ENCODE results near the gene POU2F3. TPM values are rescaled to one million over a fixed set of nuclear protein-coding genes. Genes with fewer than 3 reads are reported as not detected.
A peak's percentile ranks its signal among the peaks of the same experiment; 100 is the strongest.

The POU2F3 gene
- total and polyA plus RNA-seq, 2 of the 13 experiments (the other 11 are each of a cell fraction or from before 2014, with no cell fraction given): not detected

- TF ChIP-seq SATB2 (CRISPR knock-in tag; IDR thresholded peaks at IDR 0.05): no peak
- peak; percentile 95 for TF ChIP-seq HNF4A (CRISPR knock-in tag; IDR thresholded peaks at IDR 0.05)
- TF ChIP-seq ZNF614 (CRISPR knock-in tag; IDR thresholded peaks at IDR 0.05; ENCODE audit: borderline replicate concordance): peak; percentile 54; the same call in 1 of the 2 replicates
- TF ChIP-seq ZNF44 (CRISPR knock-in tag; IDR thresholded peaks at IDR 0.05): no peak
- TF ChIP-seq PHF20 (CRISPR knock-in tag; IDR thresholded peaks at IDR 0.05): no peak
- TF ChIP-seq ZBTB34 (CRISPR knock-in tag; IDR thresholded peaks at IDR 0.05): peak; percentile 86
- no peak for TF ChIP-seq GABPA (IDR thresholded peaks at IDR 0.05; ENCODE audit: low read depth, low read length)
- no peak for TF ChIP-seq GABPA (CRISPR knock-in tag; IDR thresholded peaks at IDR 0.05; ENCODE audit: low read depth)
- no peak for TF ChIP-seq NFKBIZ (CRISPR knock-in tag; IDR thresholded peaks at IDR 0.05)
- TF ChIP-seq ATAD3A (CRISPR knock-in tag; IDR thresholded peaks at IDR 0.05): no peak
- peak; percentile 55 for TF ChIP-seq FOXA3 (CRISPR knock-in tag; IDR thresholded peaks at IDR 0.05)
- TF ChIP-seq CENPT (CRISPR knock-in tag; IDR thresholded peaks at IDR 0.05; ENCODE audit: low read depth): no peak
- TF ChIP-seq ZNF841 (CRISPR knock-in tag; IDR thresholded peaks at IDR 0.05; ENCODE audit: borderline replicate concordance): no peak
- no peak for TF ChIP-seq ZNF296 (CRISPR knock-in tag; conservative IDR thresholded peaks at IDR 0.05)
- no peak for TF ChIP-seq GRHL1 (CRISPR knock-in tag; conservative IDR thresholded peaks at IDR 0.05)
- peak; percentile 81 for TF ChIP-seq MEF2D (CRISPR knock-in tag; IDR thresholded peaks at IDR 0.05)
- peak; percentile 74; the same call in 1 of the 2 replicates for TF ChIP-seq ZNF547 (CRISPR knock-in tag; IDR thresholded peaks at IDR 0.05)
- TF ChIP-seq FOXJ3 (CRISPR knock-in tag; IDR thresholded peaks at IDR 0.05; ENCODE audit: borderline replicate concordance): peak; percentile 49; the same call in 1 of the 2 replicates
- no peak for TF ChIP-seq RELA (CRISPR knock-in tag; IDR thresholded peaks at IDR 0.05)
- TF ChIP-seq ZNF652 (CRISPR knock-in tag; IDR thresholded peaks at IDR 0.05; ENCODE audit: borderline replicate concordance, low read depth): peak; percentile 46; the same call in 1 of the 2 replicates
- TF ChIP-seq ZNF609 (CRISPR knock-in tag; IDR thresholded peaks at IDR 0.05; ENCODE audit: borderline replicate concordance): peak; percentile 78; the same call in 1 of the 2 replicates
- TF ChIP-seq MTERF4 (CRISPR knock-in tag; IDR thresholded peaks at IDR 0.05): no peak
Observed at GRCh38 chr11:120192831-120193625, 46.9 kb upstream of the POU2F3 start (continued).
